HG02798 (cell line): ENCODE data around the gene FLYWCH1.

ENCODE experiments used
- ATAC-seq: cut with Tn5 transposase; IDR thresholded peaks from one replicate; pipeline ENCODE4 v1.9.1; 2021; ENCODE audit warnings: mild to moderate bottlenecking; ENCODE audit not compliant: unreplicated experiment, poor library complexity

Gene FLYWCH1

DNA sequence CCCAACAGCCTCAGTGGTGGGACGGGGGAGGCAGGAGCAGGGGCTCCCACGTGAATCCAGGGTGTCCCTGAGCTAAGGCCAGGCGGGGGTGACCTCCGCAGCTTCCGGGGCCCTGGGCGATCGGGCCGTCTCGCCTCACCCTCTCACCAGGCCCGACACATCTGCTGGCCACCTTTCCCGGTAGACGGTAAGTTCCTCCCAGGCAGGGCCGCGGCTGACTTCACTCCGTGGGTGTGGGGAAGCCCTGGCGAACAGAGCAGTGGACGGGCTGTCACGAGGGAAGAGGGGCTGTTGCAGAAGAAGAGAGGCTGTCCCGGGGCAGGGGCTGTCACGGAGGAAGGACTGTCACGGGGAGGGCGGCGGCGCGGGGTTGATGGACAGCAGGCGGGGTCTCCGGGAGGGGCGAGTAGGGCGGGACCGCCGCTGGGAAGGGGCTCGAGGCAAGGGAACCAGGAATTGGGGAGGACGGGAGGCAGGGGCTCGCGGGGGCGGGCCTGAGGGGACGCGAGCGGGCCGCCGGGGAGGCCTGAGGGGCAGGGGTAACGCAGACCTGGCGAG, 68.0 kb downstream of the FLYWCH1 start:
- no peak for ATAC-seq

DNA sequence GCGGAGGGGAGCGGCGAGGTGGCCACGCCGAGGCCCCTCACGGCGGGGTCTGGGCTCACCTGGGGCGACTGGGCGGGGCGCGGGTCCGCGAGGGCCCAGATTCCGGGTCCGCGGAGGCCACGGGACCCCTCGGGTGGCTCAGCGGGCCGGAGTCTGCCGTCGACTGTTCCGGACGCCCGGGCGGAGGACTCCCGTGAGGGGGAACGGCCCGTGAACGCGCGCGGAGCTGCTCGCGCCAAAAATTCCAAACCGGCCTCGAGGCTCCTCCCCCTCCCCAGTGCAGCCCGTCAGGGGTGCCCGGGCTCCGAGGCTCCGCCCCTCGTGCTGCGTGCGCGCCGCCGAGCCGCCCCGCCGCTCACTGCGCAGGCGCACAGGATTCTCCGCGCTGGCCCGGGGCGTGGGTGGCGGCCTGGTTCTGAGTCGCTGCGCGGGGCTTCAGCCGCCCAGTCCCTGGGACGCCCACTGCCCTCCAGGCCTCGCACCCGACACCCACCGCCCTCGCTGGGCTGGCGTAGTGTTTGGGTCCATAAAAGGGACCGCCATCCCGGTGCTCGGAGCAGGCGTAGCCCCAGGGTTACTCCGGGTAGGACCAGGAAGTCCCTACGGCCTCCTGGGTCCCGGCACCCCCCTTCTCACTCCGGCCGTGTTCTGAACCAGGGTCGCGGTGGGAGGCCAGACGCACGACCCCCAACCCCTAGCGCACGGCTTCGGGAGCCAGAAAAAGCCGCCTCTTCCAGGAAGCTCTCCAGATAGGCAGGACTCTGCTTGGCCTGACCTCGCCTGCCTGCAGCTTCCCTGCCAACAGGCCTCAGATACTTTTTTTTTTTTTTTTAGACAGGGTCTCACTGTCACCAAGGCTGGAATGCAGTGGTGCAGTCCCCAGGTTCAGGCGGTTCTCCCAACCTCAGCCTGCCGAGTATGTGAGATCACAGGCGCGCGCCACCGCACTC, 68.8 kb downstream of the FLYWCH1 start, which contains the start of gene PKMYT1:
Gene PKMYT1 (minus strand): TSS at position 220 of the 950 bp plus-strand sequence. CDS start 789 bp downstream, outside the sequence.
- peak; percentile 87 for ATAC-seq

DNA sequence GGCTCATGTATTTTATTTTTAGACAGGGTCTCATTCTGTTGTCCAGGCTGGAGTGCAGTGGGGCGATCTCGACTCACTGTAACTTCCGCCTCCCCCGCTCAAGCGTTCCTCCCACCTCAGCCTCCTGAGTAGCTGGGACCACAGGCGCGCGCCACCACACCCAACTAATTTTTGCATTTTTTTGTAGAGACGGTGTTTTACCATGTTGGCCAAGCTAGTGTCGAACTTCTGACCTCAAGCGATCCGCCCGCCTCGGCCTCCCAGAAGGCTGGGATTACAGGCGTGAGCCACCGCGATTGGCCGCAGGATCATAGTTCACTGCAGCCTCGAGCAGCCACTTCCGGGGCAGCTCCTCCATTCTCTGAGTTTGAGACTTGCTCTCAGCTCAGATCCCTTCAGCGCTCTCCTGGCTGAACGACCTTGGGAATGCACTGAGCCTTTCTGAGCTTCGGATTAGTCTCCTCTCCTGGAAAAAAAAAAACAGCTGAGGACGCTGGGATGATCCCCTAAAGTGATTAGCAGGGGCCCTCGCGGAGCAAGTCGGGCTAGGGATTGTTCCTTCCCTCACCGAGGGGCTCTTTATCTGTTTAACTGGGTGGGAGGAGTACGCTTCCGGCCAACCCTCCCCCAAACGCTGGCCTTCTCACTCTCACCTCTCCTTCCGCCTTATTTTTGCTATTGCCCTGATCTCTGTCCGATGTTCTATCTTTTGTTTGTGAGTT, 69.6 kb downstream of the FLYWCH1 start:
- ATAC-seq = no peak

- ATAC-seq = no peak
Observed at GRCh38 chr16:2981899-2982250, 70.1 kb downstream of the FLYWCH1 start.

DNA sequence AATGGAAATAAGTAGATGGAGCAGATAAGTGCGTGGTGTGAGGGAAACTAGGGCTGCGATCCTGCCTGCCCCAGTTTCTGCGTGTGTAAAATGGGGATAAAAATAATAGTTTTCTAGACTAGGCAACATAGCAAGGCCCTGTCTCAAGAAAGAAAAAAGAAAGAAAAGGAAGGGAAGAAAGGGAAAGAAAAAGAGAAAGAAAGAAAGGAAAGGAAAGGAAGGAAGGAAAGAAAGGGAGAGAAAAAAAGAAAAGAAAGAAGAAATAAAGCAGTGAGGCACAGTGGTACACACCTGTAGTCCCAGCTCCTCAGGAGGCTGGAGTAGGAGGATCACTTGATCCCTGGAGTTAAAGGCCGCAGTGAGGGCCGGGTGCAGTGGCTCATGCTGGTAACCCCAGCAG, 70.7 kb downstream of the FLYWCH1 start:
- no peak for ATAC-seq

DNA sequence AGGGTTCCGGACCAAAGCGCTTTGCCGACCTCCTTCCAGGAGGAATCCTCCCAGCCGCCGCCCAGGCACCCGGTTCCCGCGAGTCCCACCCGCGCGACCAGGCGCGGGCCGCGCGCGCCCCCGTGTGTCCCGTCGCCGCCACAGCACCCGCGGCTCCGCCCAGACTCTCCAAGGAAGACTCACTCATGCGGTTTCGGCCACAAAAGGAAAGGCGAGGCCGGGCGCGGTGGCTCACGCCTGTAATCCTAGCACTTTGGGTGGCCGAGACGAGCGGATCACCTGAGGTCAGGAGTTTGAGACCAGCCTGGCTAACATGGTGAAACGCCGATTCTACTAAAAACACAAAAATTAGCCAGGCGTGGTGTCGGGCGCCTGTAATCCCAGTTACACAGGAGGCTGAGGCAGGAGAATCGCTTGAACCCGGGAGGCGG, 72.0 kb downstream of the FLYWCH1 start:
- peak; percentile 42 for ATAC-seq

DNA sequence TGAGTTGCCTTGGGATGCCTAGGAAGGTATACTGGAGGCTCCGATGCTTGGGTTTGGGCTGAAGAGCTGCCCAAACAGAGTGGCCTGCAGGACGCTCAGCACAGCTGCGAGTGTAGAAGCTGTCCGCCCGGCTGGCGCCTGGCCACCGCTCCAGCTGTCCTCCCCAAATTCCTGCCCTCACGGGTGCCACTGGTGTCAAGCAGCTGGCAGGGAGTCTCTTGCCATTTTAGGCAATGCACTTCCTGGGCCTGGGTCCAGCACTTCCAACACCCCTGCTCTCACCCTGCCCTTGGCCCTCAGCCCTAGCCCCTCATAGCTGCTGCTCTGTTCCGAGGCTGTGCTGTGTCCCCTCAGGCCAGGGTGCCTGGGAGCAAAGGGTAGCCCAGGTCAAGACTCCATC, 73.7 kb downstream of the FLYWCH1 start:
- ATAC-seq = no peak

- ATAC-seq = no peak
Observed at GRCh38 chr16:2985893-2986355, 74.2 kb downstream of the FLYWCH1 start.

DNA sequence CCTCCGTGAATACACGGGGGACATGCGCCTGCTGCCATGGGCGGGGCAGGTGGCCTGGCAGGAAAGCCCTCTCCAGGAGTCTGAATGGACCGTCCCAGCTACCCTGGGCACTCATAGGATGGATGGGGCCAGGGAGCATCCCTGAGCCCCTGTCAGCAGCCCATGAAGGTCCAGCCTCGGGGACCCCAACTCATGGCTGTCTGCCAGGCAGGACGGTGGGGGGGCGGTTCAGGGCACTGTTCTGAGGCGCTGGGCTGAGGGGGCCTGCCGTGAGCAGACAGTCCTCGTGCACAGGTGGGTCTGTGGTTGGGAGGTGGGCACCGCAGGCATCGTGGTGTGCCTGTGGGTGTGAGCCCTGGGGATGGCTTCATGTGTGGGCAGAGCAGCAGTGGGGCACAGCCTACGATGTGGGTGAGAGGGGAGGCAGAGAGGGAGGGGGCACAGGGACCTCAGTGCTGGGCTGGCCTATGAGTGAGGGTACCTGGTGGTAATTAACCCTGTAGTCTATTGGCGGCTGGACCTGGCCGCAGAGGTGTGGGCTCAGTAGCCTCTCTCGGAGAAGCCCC, 75.0 kb downstream of the FLYWCH1 start:
- ATAC-seq = no peak

DNA sequence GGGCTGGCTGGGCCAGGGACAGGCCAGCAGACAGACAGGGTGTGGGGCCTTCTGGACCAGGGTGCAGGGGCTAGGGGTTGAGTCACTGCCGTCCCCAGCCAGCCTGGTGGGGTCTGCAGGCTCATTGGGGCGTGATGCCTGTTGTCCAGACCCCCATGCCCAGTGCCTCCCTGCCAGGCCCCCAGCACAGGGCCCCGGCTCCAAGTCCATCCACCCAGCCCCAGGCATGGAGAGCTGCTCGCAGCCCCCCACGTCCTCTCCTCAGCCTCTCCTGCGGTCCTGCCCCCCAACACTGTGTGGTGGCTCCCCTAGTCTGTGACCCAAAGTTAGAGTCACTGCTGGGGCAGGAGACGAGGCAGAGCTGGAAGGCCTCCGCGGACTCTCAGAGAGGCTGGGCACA, 75.6 kb downstream of the FLYWCH1 start:
- ATAC-seq = no peak

- no peak for ATAC-seq
Observed at GRCh38 chr16:2987833-2988232, 76.1 kb downstream of the FLYWCH1 start.

DNA sequence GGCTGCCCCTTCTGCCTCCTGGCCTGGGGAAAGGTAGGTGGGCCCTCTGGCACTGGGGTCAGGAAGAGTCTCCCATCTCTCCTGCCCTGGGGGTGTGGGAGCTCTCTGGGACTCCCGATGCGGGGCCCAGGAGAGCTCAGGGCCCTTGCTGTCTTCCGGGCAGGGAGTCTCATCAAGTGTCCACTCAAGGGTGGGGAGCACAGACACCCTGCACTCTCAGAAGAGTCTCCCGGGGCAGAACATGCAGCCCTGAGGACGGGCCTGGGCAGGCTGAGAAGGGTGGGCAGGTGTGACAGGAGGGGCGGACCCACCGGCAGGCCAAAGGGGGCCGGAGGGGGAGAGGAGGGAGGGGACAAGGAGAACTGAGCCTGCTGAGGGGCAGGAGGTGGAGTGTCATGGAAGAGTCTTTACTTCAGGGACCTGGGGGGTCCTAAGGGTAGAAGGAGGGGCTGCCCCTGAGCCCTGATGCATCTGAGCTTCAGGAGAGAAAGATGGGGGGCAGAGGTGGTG, 76.9 kb downstream of the FLYWCH1 start:
- no peak for ATAC-seq

DNA sequence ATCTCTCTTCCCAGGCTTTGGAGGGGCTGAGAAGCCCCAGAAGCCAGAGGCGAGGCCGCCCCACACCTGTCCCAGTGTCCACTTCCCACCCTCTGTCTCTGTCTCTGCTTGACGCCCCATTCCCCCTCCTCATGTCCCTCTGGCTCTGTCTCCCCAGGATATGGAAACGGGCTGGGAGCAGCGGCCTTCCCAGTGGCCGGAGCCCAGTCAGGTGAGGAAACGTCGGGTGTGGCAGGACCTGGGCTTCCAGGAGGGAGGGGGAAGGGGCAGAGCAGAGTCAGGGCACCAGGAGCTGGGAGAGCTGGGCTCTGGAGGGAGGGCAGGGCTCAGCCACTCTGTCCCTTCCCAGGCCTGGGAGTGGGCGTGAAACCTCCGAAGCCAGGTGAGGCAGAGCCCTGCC, 79.2 kb downstream of the FLYWCH1 start:
- ATAC-seq = no peak

GRCh38 chr16:2991566-2992261, 80.0 kb downstream of the FLYWCH1 start:
- no peak for ATAC-seq

DNA sequence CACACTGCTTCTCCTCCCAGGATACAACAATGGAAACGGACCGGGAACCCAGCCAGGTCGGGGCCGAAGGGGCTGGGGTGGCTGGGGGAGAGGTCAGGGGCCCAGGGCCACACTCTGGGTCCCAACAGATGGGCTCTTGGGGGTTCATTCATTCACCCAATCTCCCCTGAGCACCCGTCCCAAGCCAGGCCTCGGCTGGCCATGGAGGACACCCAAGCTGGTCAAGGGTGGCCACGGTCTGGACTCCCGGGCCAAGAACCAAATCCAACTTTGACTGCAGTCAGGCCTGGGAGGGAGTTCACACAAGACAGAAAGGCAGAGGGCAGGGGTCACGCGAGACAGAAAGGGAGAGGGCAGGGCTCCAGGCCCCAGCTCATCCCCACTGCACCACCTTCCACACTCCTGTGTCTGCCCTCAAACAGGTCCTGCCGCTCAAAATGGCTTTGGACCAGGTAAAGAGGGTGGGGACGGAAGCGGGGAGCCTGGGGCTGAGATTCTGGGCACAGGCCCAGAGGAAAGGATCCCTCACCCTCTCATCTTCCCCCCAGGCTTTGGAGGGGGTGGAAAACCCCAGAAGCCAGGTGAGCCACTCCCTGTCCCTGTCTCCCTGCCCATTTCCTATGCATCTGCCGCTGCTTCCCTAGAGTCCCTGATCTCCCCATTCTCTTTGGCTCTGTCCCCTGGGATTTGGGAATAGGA, 80.8 kb downstream of the FLYWCH1 start:
- no peak for ATAC-seq

- no peak for ATAC-seq
Observed at GRCh38 chr16:2996298-2996697, 84.6 kb downstream of the FLYWCH1 start.

- no peak for ATAC-seq
Observed at GRCh38 chr16:2999929-3000328, 88.2 kb downstream of the FLYWCH1 start.

DNA sequence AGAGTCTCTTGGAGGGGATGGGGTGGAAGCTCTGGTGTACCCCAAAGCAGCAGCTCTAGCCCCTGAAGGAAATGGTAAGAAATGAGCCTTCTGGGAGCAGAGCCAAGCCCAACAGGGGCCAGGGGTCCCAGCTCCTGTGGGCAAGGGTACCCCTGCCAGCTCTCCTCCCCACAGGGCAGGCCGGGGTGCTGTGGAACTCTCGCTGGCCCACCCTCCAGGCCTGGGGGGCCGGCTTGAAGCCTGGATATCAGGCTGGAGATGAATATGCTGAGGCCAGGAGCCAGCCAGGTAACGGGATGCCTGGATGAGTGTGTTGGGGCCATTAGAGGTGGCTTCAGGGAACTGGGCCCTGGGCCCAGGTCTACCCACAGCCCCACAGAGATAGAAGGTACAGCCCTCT, 88.8 kb downstream of the FLYWCH1 start:
- no peak for ATAC-seq
